Measurements from ENCODE around the gene GSN. TPM values are rescaled to one million over a fixed set of nuclear protein-coding genes. Genes with fewer than 3 reads are reported as not detected.

GSN gene
- total and polyA plus RNA-seq, 9 of the 15 experiments (the other 6 are each of a cell fraction or from before 2014, with no cell fraction given), result 0.39 to 16.6 (median 8.2) TPM

- no peak overlapping the region for H3K9ac ChIP-seq (ENCODE audit: insufficient read depth in 1 of 2, low read depth in 2 of 2, low read length in 2 of 2)
- H3K4me2 ChIP-seq (ENCODE audit: insufficient read depth, low read length), result no peak overlapping the region
- H3K79me2 ChIP-seq (ENCODE audit: control insufficient read depth, insufficient read depth, low read length), result no peaks in the 10 kb centered on the region
- H2AFZ ChIP-seq (ENCODE audit: low read depth, low read length), result no peak overlapping the region
- H3K36me3 ChIP-seq (ENCODE audit: control insufficient read depth, insufficient read depth, low read length), result no peaks in the 10 kb centered on the region; the same call in 2 of the 3 replicates
- no peak overlapping the region for H3K4me3 ChIP-seq
- no TSS peak for BruUV-seq (replicated peaks)
- H3K27ac ChIP-seq (ENCODE audit: extremely low read depth, low read depth, low read length), result no peak overlapping the region
- TF ChIP-seq ZNF121 (CRISPR knock-in tag; conservative IDR thresholded peaks at IDR 0.05) (peak; percentile 82), SMAD4 (CRISPR knock-in tag; conservative IDR thresholded peaks at IDR 0.05) (no peak)
- intact Hi-C loops (cut with micrococcal nuclease), result loop anchor here (10.0 kb wide), 1 partner anchor 578 kb away; no protein-coding TSS in a partner anchor
- DNase-seq (ENCODE audit: extremely low read depth in 1 of 4, low spot score in 3 of 4), result no peak
- H3K27me3 ChIP-seq (ENCODE audit: control insufficient read depth in 2 of 2, insufficient read depth in 2 of 2, low read length in 2 of 2), result no peaks in the 10 kb centered on the region
- H4K20me1 ChIP-seq (replicated peaks; ENCODE audit: control insufficient read depth, insufficient read depth, low read length), result no peaks in the 10 kb centered on the region
- ATAC-seq, result no peak
- no peak for FAIRE-seq
- POLR2A ChIA-PET, result interaction anchor here (0.6 to 0.7 kb wide), 2 partner anchors 49 to 77 kb away, joined by 3 read pairs; no protein-coding TSS in a partner anchor
- in situ Hi-C loops (cut with MboI), result no loop called here
- CTCF ChIA-PET (ENCODE audit: low intra/inter-chr PET ratio), result interaction anchor here (1.1 to 1.2 kb wide), 2 partner anchors 53 to 77 kb away, joined by 4 to 5 read pairs; no protein-coding TSS in a partner anchor
- H3K4me1 ChIP-seq (replicated peaks in 1 of 2; ENCODE audit: control insufficient read depth in 2 of 2, insufficient read depth in 2 of 2, low read length in 2 of 2), result peaks cover 0 to 11% of the 10 kb centered on the region in 2 experiments; a peak in 2 of 5 replicates
- no peaks in the 10 kb centered on the region for H3K9me1 ChIP-seq (ENCODE audit: control insufficient read depth, insufficient read depth, low read length)
- no peaks in the 10 kb centered on the region for H3K9me3 ChIP-seq (replicated peaks; ENCODE audit: control insufficient read depth, insufficient read depth, low read depth, low read length)
- WGBS (ENCODE audit: insufficient coverage, low coverage, missing lambda C conversion rate), result 48% methylated on average over 8 of the region's 10 CpGs
These were observed 54.9 kb downstream of the GSN start for GRCh38 chr9:121322737-121323448.

- H3K4me2 ChIP-seq (ENCODE audit: insufficient read depth, low read length), result no peak overlapping the region
- ATAC-seq, result no peak
- POLR2A ChIA-PET, result interaction anchor here (0.7 kb wide), 1 partner anchor 77 kb away, joined by 3 read pairs; no protein-coding TSS in a partner anchor
- DNase-seq (ENCODE audit: extremely low read depth in 1 of 4, low spot score in 3 of 4), result no peak
- no peaks in the 10 kb centered on the region for H3K27me3 ChIP-seq (ENCODE audit: control insufficient read depth in 2 of 2, insufficient read depth in 2 of 2, low read length in 2 of 2)
- no peak overlapping the region for H3K4me3 ChIP-seq
- H3K9me1 ChIP-seq (ENCODE audit: control insufficient read depth, insufficient read depth, low read length), result no peaks in the 10 kb centered on the region
- intact Hi-C loops (cut with micrococcal nuclease), result loop anchor here (10.0 kb wide), 1 partner anchor 579 kb away; no protein-coding TSS in a partner anchor
- CTCF ChIA-PET (ENCODE audit: low intra/inter-chr PET ratio), result interaction anchor here (1.2 kb wide), 1 partner anchor 76 kb away, joined by 5 read pairs; no protein-coding TSS in a partner anchor
- 59% methylated on average over 9 of the region's 10 CpGs for WGBS (ENCODE audit: insufficient coverage, low coverage, missing lambda C conversion rate)
- no peak overlapping the region for H2AFZ ChIP-seq (ENCODE audit: low read depth, low read length)
- no peaks in the 10 kb centered on the region for H3K79me2 ChIP-seq (ENCODE audit: control insufficient read depth, insufficient read depth, low read length)
- H3K27ac ChIP-seq (ENCODE audit: extremely low read depth, low read depth, low read length), result no peak overlapping the region
- H3K36me3 ChIP-seq (ENCODE audit: control insufficient read depth, insufficient read depth, low read length), result no peaks in the 10 kb centered on the region; the same call in 2 of the 3 replicates
- no peak overlapping the region for H3K9ac ChIP-seq (ENCODE audit: insufficient read depth in 1 of 2, low read depth in 2 of 2, low read length in 2 of 2)
- H3K4me1 ChIP-seq (replicated peaks in 1 of 2; ENCODE audit: control insufficient read depth in 2 of 2, insufficient read depth in 2 of 2, low read length in 2 of 2), result peaks cover 0 to 8% of the 10 kb centered on the region in 2 experiments; a peak in 2 of 5 replicates
- H4K20me1 ChIP-seq (replicated peaks; ENCODE audit: control insufficient read depth, insufficient read depth, low read length), result no peaks in the 10 kb centered on the region
- in situ Hi-C loops (cut with MboI), result no loop called here
- no peak for FAIRE-seq
- no peaks in the 10 kb centered on the region for H3K9me3 ChIP-seq (replicated peaks; ENCODE audit: control insufficient read depth, insufficient read depth, low read depth, low read length)
- BruUV-seq (replicated peaks), result no TSS peak
- TF ChIP-seq CUX1 (CRISPR knock-in tag; IDR thresholded peaks at IDR 0.05), result no peak
- peak; percentile 77 for TF ChIP-seq MAFK (IDR thresholded peaks at IDR 0.05; ENCODE audit: low read length)
- peak; percentile 92 for TF ChIP-seq ZNF316 (IDR thresholded peaks at IDR 0.05)
- peak; percentile 77 for TF ChIP-seq MAFG (tag; conservative IDR thresholded peaks at IDR 0.05)
- TF ChIP-seq PRPF4 (IDR thresholded peaks at IDR 0.05; ENCODE audit: insufficient read depth, low read depth, low read length, poor library complexity, severe bottlenecking), result no peak
- peak; percentile 78 for TF ChIP-seq MAFF (IDR thresholded peaks at IDR 0.05; ENCODE audit: low read length)
These were observed 55.6 kb downstream of the GSN start for GRCh38 chr9:121323449-121324151.

All from K562 (cell line).